Measurements from ENCODE around the gene SLAIN2. TPM values are rescaled to one million over a fixed set of nuclear protein-coding genes. Genes with fewer than 3 reads are reported as not detected.

SLAIN2 gene
- total and polyA plus RNA-seq, 3 donors from 2014 or later: 57.3 to 255 (median 75.8) TPM

DNA sequence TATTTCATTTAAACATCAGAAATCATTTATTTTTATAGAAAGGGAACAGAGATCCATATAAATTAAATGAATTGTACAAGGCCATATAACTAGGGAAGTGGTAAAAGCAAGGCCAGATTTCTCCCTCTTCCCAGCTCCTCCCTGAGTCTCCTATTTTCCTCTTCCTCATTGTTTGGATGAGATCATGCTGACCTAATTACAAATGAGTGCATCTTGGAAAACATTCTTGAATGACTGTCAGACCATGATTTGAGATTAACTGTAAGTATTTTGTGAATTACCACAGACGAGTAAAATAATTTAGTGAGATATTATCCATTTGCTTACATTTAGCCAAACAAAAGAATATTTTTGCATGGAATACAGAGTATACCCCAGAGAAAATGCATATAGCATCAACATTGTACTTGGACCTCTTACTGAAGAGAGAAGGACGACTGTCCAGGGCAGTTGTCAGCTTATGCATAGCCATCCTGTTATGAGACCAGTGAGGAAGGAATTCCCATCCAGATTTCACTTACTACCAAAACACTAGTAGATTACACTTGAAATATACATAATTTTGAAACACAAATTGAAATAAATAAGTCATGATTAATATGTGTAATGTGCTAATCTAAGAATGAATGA is 47.3 kb downstream of the SLAIN2 start:
- intact Hi-C loops (cut with DNase I; ENCODE audit: low total_unique reads): no loop called here
- 65 to 72% methylated on average over 2 of the region's 2 CpGs for WGBS, 2 donors

DNA sequence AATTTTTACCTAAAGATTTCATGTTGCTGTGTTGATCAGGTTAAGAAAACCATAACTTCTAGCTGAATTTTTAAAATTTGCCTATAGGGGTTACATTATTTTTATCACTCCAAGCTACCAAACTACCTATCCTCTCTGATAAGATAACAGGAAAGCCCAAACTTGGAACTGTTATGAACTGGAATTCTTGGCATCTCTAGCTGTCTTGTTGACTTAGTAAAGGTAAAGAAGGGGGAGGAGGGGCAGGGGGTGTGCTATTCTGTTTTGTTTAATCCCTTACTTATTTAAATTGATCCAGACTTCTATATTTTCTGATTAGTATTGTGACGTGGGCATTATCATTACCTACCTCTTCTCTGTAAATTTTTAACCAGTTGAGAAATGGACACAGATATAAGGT is 54.7 kb downstream of the SLAIN2 start:
- 97 to 98% methylated on average over 1 of the region's 1 CpG for WGBS, 2 donors
- Histone ChIP-seq H3K4me3 (no peak overlapping the region), H3K9me3 (no peaks in the 10 kb centered on the region), H3K36me3 (ENCODE audit: low read depth, missing control alignments) (no peaks in the 10 kb centered on the region), H3K27me3 (no peaks in the 10 kb centered on the region), H3K4me1 (no peaks in the 10 kb centered on the region), H3K27ac (no peak overlapping the region)
- DNase-seq: no peak
- intact Hi-C loops (cut with DNase I; ENCODE audit: low total_unique reads): no loop called here
- TF ChIP-seq POLR2A (IDR thresholded peaks at IDR 0.05): no peak
- TF ChIP-seq, protein P1, sequence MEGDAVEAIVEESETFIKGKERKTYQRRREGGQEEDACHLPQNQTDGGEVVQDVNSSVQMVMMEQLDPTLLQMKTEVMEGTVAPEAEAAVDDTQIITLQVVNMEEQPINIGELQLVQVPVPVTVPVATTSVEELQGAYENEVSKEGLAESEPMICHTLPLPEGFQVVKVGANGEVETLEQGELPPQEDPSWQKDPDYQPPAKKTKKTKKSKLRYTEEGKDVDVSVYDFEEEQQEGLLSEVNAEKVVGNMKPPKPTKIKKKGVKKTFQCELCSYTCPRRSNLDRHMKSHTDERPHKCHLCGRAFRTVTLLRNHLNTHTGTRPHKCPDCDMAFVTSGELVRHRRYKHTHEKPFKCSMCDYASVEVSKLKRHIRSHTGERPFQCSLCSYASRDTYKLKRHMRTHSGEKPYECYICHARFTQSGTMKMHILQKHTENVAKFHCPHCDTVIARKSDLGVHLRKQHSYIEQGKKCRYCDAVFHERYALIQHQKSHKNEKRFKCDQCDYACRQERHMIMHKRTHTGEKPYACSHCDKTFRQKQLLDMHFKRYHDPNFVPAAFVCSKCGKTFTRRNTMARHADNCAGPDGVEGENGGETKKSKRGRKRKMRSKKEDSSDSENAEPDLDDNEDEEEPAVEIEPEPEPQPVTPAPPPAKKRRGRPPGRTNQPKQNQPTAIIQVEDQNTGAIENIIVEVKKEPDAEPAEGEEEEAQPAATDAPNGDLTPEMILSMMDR (IDR thresholded peaks at IDR 0.05): no peak

More for the DNA sequence above, 47.3 kb downstream of the SLAIN2 start:
- DNase-seq: no peak
- Histone ChIP-seq H3K27ac (no peak overlapping the region), H3K27me3 (no peaks in the 10 kb centered on the region), H3K36me3 (ENCODE audit: low read depth, missing control alignments) (no peaks in the 10 kb centered on the region), H3K4me1 (no peaks in the 10 kb centered on the region), H3K4me3 (no peak overlapping the region), H3K9me3 (no peaks in the 10 kb centered on the region)
- TF ChIP-seq POLR2A (IDR thresholded peaks at IDR 0.05): no peak
- TF ChIP-seq, protein P1 (IDR thresholded peaks at IDR 0.05): no peak

DNA sequence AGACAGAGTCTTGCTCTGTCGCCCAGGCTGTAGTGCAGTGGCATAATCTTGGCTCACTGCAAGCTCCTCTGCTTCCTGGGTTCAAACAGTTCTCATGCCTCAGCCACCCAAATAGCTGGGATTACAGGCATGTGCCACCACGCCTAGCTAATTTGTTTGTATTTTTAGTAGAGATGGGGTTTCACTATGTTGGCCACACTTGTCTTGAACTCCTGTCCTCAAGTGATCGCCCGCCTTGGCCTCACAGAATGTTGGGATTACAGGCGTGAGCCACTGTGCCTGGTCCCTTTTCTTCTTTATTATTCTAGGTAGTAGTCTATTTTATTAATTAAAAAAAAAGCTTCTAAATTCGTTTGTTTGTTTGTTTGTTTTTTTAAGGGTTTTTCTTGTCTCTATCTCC is 59.1 kb downstream of the SLAIN2 start:
- Histone ChIP-seq H3K4me3 (no peak overlapping the region), H3K36me3 (ENCODE audit: low read depth, missing control alignments) (no peaks in the 10 kb centered on the region), H3K27ac (no peak overlapping the region), H3K9me3 (no peaks in the 10 kb centered on the region), H3K4me1 (no peaks in the 10 kb centered on the region), H3K27me3 (no peaks in the 10 kb centered on the region)
- no peak for DNase-seq
- TF ChIP-seq, protein P1 (IDR thresholded peaks at IDR 0.05): no peak
- no peak for TF ChIP-seq POLR2A (IDR thresholded peaks at IDR 0.05)
- intact Hi-C loops (cut with DNase I; ENCODE audit: low total_unique reads): no loop called here
- 91 to 94% methylated on average over 6 of the region's 6 CpGs for WGBS, 2 donors

DNA sequence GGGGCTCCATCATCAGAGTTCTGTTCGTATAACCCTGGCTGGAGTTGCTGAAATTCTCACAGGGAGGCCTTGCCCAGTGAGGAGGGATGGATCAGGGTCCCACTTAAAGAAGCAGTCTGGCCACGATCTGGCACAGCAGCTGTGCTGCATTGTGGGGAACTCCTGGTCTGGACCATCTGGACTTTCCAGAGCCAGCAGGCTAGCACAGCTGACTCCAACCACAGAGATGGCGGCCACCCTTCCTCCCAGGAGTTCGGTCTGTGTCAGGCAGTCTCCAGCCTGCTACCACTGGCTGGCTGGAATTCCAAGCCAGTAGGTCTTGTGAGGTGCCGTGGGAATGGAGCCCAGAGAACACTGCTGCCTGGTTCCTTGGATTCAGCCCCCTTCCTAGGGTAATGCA is 62.0 kb downstream of the SLAIN2 start:
- intact Hi-C loops (cut with DNase I; ENCODE audit: low total_unique reads): no loop called here
- 100% methylated on average over 1 to 5 of the region's 5 CpGs for WGBS, 2 donors
- Histone ChIP-seq H3K36me3 (ENCODE audit: low read depth, missing control alignments) (no peaks in the 10 kb centered on the region), H3K4me3 (no peak overlapping the region), H3K27ac (no peak overlapping the region), H3K9me3 (no peaks in the 10 kb centered on the region), H3K27me3 (no peaks in the 10 kb centered on the region), H3K4me1 (no peaks in the 10 kb centered on the region)
- TF ChIP-seq, protein P1 (IDR thresholded peaks at IDR 0.05): no peak
- no peak for TF ChIP-seq POLR2A (IDR thresholded peaks at IDR 0.05)
- DNase-seq: no peak

DNA sequence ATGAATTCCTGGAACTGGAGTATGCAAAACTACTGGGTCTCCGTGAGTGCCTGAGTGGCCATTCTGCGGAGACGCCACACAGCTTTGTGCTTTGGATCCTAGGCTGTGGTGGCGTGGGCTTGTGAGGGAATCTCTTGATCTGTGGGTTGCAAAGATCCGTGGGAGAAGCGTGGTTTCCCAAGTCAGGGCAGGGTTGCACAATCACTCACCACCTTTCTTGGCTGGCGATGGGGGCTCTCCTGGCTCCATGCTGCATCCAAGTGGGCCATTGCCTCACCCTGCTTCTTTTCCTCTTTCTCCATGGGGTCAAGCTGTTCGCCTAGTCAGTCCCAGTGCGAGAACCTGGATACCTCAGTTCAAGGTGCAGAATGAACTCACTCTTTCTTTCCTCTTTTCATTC is 62.5 kb downstream of the SLAIN2 start:
- 93 to 95% methylated on average over 9 of the region's 9 CpGs for WGBS, 2 donors
- intact Hi-C loops (cut with DNase I; ENCODE audit: low total_unique reads): no loop called here
- DNase-seq: no peak

More for the DNA sequence above, 62.5 kb downstream of the SLAIN2 start:
- Histone ChIP-seq H3K9me3 (no peaks in the 10 kb centered on the region), H3K4me3 (no peak overlapping the region), H3K27ac (no peak overlapping the region), H3K36me3 (ENCODE audit: low read depth, missing control alignments) (no peaks in the 10 kb centered on the region), H3K4me1 (no peaks in the 10 kb centered on the region), H3K27me3 (no peaks in the 10 kb centered on the region)
- TF ChIP-seq, protein P1 (IDR thresholded peaks at IDR 0.05): no peak
- TF ChIP-seq POLR2A (IDR thresholded peaks at IDR 0.05): no peak
